ENCODE results near the gene ARHGAP22. TPM values are rescaled to one million over a fixed set of nuclear protein-coding genes. Genes with fewer than 3 reads are reported as not detected.

ARHGAP22 gene
- total RNA-seq, 1 experiment from 2014 or later = 13.5 TPM

- no peak for TF ChIP-seq CTCF (IDR thresholded peaks at IDR 0.05; ENCODE audit: insufficient read depth in 1 of 2, low read depth in 1 of 2, low read length in 1 of 2, severe bottlenecking in 1 of 2, unreplicated experiment in 1 of 2)
- intact Hi-C loops (cut with micrococcal nuclease; ENCODE audit: unreplicated experiment) = no loop called here
- H3K9me3 ChIP-seq = no peaks in the 10 kb centered on the region
- H3K4me3 ChIP-seq (ENCODE audit: low read depth, low read length) = no peak overlapping the region
- BruUV-seq (replicated peaks) = no TSS peak
- H3K27me3 Mint-ChIP-seq (ENCODE audit: insufficient read depth, unreplicated experiment) = no peaks in the 10 kb centered on the region
- no peaks in the 10 kb centered on the region for H3K9me3 Mint-ChIP-seq (ENCODE audit: unreplicated experiment)
- ChIA-PET CTCF (interaction anchor here (1.1 kb wide), 1 partner anchor 11 kb away, joined by 3 read pairs; no protein-coding TSS in a partner anchor), POLR2A (no interaction called here)
- peak in 1 of 2 experiments; percentile 37 for DNase-seq
- no peak overlapping the region for H3K4me3 Mint-ChIP-seq (ENCODE audit: unreplicated experiment)
- H3K27me3 ChIP-seq (replicated peaks; ENCODE audit: control insufficient read depth, insufficient read depth, low read length) = no peaks in the 10 kb centered on the region
- peaks cover 47% of the 10 kb centered on the region for H3K4me1 ChIP-seq
- no peaks in the 10 kb centered on the region for H3K36me3 ChIP-seq (ENCODE audit: control insufficient read depth, insufficient read depth, low read length)
- H3K4me1 Mint-ChIP-seq (ENCODE audit: low read depth, unreplicated experiment) = peaks cover 19% of the 10 kb centered on the region
- H3K36me3 Mint-ChIP-seq (ENCODE audit: insufficient read depth, unreplicated experiment) = no peaks in the 10 kb centered on the region
- no peak overlapping the region for H3K27ac Mint-ChIP-seq (ENCODE audit: unreplicated experiment)
Measured at GRCh38 chr10:48456361-48456804, 148.5 kb downstream of the ARHGAP22 start.

- H3K9me3 ChIP-seq = no peaks in the 10 kb centered on the region
- peak overlapping the region; percentile 92 for H3K27ac Mint-ChIP-seq (ENCODE audit: unreplicated experiment)
- no TSS peak for BruUV-seq (replicated peaks)
- peaks cover 19% of the 10 kb centered on the region for H3K4me1 Mint-ChIP-seq (ENCODE audit: low read depth, unreplicated experiment)
- H3K36me3 ChIP-seq (ENCODE audit: control insufficient read depth, insufficient read depth, low read length) = no peaks in the 10 kb centered on the region
- no peak overlapping the region for H3K4me3 ChIP-seq (ENCODE audit: low read depth, low read length)
- H3K4me3 Mint-ChIP-seq (ENCODE audit: unreplicated experiment) = no peak overlapping the region
- no peaks in the 10 kb centered on the region for H3K9me3 Mint-ChIP-seq (ENCODE audit: unreplicated experiment)
- CTCF ChIA-PET = interaction anchor here (1.1 to 2.3 kb wide), 3 partner anchors 10 to 38 kb away, joined by 3 to 24 read pairs (median 6); no protein-coding TSS in a partner anchor
- DNase-seq = peak in 1 of 2 experiments; percentile 36
- no peaks in the 10 kb centered on the region for H3K27me3 Mint-ChIP-seq (ENCODE audit: insufficient read depth, unreplicated experiment)
- no peaks in the 10 kb centered on the region for H3K36me3 Mint-ChIP-seq (ENCODE audit: insufficient read depth, unreplicated experiment)
- peaks cover 47% of the 10 kb centered on the region for H3K4me1 ChIP-seq
- H3K27me3 ChIP-seq (replicated peaks; ENCODE audit: control insufficient read depth, insufficient read depth, low read length) = no peaks in the 10 kb centered on the region
- POLR2A ChIA-PET = no interaction called here
- TF ChIP-seq CTCF (IDR thresholded peaks at IDR 0.05; ENCODE audit: insufficient read depth in 1 of 2, low read depth in 1 of 2, low read length in 1 of 2, severe bottlenecking in 1 of 2, unreplicated experiment in 1 of 2) = no peak
- intact Hi-C loops (cut with micrococcal nuclease; ENCODE audit: unreplicated experiment) = loop anchor here (2.0 kb wide), 2 partner anchors 13 to 73 kb away; no protein-coding TSS in a partner anchor
Measured at GRCh38 chr10:48455392-48456151, 149.3 kb downstream of the ARHGAP22 start.

- Mint-ChIP-seq H3K9me3 (ENCODE audit: unreplicated experiment) (no peaks in the 10 kb centered on the region), H3K4me1 (ENCODE audit: low read depth, unreplicated experiment) (peaks cover 19% of the 10 kb centered on the region), H3K36me3 (ENCODE audit: insufficient read depth, unreplicated experiment) (no peaks in the 10 kb centered on the region), H3K4me3 (ENCODE audit: unreplicated experiment) (no peak overlapping the region), H3K27me3 (ENCODE audit: insufficient read depth, unreplicated experiment) (no peaks in the 10 kb centered on the region), H3K27ac (ENCODE audit: unreplicated experiment) (peak overlapping the region; percentile 92)
- Histone ChIP-seq H3K36me3 (ENCODE audit: control insufficient read depth, insufficient read depth, low read length) (no peaks in the 10 kb centered on the region; the same call in 1 of the 2 replicates), H3K4me3 (ENCODE audit: low read depth, low read length) (no peak overlapping the region), H3K27me3 (replicated peaks; ENCODE audit: control insufficient read depth, insufficient read depth, low read length) (no peaks in the 10 kb centered on the region), H3K4me1 (peaks cover 47% of the 10 kb centered on the region), H3K9me3 (no peaks in the 10 kb centered on the region)
- no peak for TF ChIP-seq CTCF (IDR thresholded peaks at IDR 0.05; ENCODE audit: insufficient read depth in 1 of 2, low read depth in 1 of 2, low read length in 1 of 2, severe bottlenecking in 1 of 2, unreplicated experiment in 1 of 2)
- peak in 1 of 2 experiments; percentile 38 for DNase-seq
- no TSS peak for BruUV-seq (replicated peaks)
- POLR2A ChIA-PET = no interaction called here
- intact Hi-C loops (cut with micrococcal nuclease; ENCODE audit: unreplicated experiment) = loop anchor here (2.0 kb wide), 2 partner anchors 14 to 72 kb away; no protein-coding TSS in a partner anchor
- CTCF ChIA-PET = interaction anchor here (1.1 to 2.3 kb wide), 5 partner anchors 10 to 89 kb away, joined by 3 to 24 read pairs (median 5); no protein-coding TSS in a partner anchor
Measured at GRCh38 chr10:48455055-48455391, 149.8 kb downstream of the ARHGAP22 start.

All from Caco-2 (cell line).